Measurements from ENCODE around the gene TIPIN. TPM values are rescaled to one million over a fixed set of nuclear protein-coding genes. Genes with fewer than 3 reads are reported as not detected.

The TIPIN gene
- polyA plus RNA-seq, 1 experiment, result 10.4 TPM

DNA sequence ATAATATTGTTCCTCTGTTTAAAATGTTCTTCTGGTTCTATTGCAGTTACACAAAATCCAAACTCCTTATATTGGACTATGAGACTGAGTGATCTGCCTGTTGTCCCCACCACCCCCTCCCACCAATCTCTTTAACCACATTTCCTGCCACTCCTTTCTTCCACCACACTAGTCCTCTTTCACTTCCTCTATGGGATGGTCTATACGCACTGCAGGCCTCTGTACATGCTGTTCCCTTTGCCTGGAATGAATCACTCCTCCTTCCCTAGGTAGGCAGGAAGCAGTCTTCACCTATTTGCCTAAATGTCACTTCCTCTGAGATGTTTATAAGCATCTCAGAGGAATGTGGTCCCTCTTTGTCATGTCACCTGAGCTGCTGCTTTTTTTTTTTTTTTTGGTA, 34.2 kb upstream of the TIPIN start:
- CTCF ChIA-PET, result interaction anchor here (3.6 kb wide), 1 partner anchor 108 kb away, joined by 14 read pairs; no protein-coding TSS in a partner anchor

DNA sequence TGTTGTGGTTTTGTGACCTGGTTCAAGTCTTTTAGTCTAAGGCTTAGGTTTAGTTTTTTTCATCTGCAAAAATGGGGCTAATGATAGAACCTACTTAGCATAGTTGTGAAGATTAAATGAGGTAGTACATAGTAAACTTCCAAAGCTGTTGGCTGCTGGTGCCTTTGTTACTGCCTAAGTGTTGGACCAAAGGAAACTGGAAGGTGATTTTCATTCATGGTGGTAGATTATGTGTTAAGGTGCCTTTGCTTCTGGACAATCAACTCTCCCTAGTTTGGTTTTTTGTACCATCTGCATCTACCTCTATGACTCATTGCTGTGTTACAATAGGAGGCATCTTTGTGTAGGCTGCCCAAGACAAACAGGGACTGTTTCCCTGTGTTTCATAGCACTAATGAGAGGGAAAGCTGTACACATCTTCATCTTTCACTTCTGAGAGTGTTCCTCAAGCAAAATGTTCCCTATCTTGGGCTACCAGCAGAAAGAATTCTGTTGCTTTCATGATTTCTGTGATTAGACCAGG, 33.4 kb upstream of the TIPIN start:
- CTCF ChIA-PET, result interaction anchor here (3.6 kb wide), 1 partner anchor 109 kb away, joined by 14 read pairs; no protein-coding TSS in a partner anchor
- Histone ChIP-seq H3K27ac (ENCODE audit: low read depth, low read length) (no peak overlapping the region), H3K27me3 (ENCODE audit: control insufficient read depth, insufficient read depth, low read length) (no peaks in the 10 kb centered on the region), H3K4me3 (ENCODE audit: low read depth, low read length) (no peak overlapping the region), H3K9me3 (ENCODE audit: control insufficient read depth, insufficient read depth, low read length) (no peaks in the 10 kb centered on the region; the same call in 1 of the 2 replicates)
- POLR2A ChIA-PET, result interaction anchor here (0.6 kb wide), 1 partner anchor 1339 kb away, joined by 7 read pairs; no protein-coding TSS in a partner anchor
- no peak for DNase-seq (ENCODE audit: low read depth, low spot score)
- TF ChIP-seq, protein P1, sequence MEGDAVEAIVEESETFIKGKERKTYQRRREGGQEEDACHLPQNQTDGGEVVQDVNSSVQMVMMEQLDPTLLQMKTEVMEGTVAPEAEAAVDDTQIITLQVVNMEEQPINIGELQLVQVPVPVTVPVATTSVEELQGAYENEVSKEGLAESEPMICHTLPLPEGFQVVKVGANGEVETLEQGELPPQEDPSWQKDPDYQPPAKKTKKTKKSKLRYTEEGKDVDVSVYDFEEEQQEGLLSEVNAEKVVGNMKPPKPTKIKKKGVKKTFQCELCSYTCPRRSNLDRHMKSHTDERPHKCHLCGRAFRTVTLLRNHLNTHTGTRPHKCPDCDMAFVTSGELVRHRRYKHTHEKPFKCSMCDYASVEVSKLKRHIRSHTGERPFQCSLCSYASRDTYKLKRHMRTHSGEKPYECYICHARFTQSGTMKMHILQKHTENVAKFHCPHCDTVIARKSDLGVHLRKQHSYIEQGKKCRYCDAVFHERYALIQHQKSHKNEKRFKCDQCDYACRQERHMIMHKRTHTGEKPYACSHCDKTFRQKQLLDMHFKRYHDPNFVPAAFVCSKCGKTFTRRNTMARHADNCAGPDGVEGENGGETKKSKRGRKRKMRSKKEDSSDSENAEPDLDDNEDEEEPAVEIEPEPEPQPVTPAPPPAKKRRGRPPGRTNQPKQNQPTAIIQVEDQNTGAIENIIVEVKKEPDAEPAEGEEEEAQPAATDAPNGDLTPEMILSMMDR (IDR thresholded peaks at IDR 0.05; ENCODE audit: low read depth, low read length), result no peak

More for the DNA sequence above, 34.2 kb upstream of the TIPIN start:
- Histone ChIP-seq H3K4me3 (ENCODE audit: low read depth, low read length) (no peak overlapping the region), H3K9me3 (ENCODE audit: control insufficient read depth, insufficient read depth, low read length) (no peaks in the 10 kb centered on the region; the same call in 1 of the 2 replicates), H3K27ac (ENCODE audit: low read depth, low read length) (no peak overlapping the region), H3K27me3 (ENCODE audit: control insufficient read depth, insufficient read depth, low read length) (no peaks in the 10 kb centered on the region)
- no peak for DNase-seq (ENCODE audit: low read depth, low spot score)
- POLR2A ChIA-PET, result no interaction called here
- TF ChIP-seq, protein P1 (IDR thresholded peaks at IDR 0.05; ENCODE audit: low read depth, low read length), result no peak

DNA sequence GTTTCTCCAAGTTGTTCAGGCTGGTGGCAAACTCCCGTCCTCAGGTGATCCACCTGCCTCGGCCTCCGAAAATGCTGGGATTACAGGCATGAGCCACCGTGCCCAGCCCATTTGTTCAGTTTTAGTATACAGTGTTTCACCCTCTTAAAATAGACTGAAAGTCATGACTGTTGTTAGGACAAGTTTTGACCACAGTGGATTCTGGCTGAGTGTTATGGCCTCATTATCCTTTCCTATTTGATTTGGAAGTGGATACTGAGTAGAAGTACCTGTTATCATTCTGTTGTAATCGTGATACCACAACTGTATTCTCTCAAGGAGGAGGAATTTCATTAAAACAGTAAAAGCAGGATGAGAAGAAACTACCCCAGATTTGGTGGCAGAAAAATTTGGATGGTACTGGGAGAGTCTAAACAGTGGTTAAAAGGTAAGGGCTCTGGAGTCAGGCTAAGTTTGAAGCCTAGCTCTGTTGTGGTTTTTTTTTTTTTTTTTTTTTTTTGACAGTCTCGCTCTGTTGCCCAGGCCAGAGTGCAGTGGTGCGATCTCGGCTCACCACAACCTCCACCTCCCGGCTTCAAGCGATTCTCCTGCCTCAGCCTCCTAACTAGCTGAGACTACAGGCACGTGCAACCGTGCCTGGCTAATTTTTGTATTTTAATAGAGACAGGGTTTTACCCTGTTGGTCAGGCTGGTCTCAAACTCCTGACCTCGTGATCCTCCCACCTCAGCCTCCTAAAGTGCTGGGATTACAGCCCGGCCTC, 32.8 kb upstream of the TIPIN start:
- no peak overlapping the region for H3K27ac ChIP-seq (ENCODE audit: low read depth, low read length)
- no peak overlapping the region for H3K4me3 ChIP-seq (ENCODE audit: low read depth, low read length)
- no peaks in the 10 kb centered on the region for H3K27me3 ChIP-seq (ENCODE audit: control insufficient read depth, insufficient read depth, low read length)
- ChIA-PET POLR2A (interaction anchor here (0.6 to 0.7 kb wide), 2 partner anchors 441 to 1339 kb away, joined by 5 to 7 read pairs; no protein-coding TSS in a partner anchor), CTCF (interaction anchor here (0.7 to 3.6 kb wide), 2 partner anchors 109 to 1445 kb away, joined by 3 to 14 read pairs; no protein-coding TSS in a partner anchor)
- TF ChIP-seq, protein P1 (IDR thresholded peaks at IDR 0.05; ENCODE audit: low read depth, low read length), result no peak
- no peak for DNase-seq (ENCODE audit: low read depth, low spot score)
- H3K9me3 ChIP-seq (ENCODE audit: control insufficient read depth, insufficient read depth, low read length), result no peaks in the 10 kb centered on the region; the same call in 1 of the 2 replicates

DNA sequence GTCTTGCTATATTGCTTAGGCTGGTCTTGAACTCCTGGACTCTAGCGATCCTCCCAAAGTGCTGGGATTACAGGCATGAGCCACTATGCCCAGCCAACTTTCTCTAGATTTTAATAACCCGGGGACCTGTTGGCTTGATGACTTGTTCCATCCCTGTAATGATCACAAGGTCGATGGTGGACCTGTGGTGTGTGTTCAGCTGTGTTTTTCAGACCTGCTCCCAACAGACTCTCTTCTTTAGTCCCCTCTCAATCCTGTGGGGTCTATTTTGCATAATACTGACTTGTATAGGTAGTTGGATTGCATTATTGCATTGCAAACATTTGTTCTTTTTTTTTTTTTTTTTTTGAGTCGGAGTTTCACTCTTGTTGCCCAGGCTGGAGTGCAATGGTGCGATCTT, 32.1 kb upstream of the TIPIN start:
- TF ChIP-seq, protein P1 (IDR thresholded peaks at IDR 0.05; ENCODE audit: low read depth, low read length), result no peak
- Histone ChIP-seq H3K9me3 (ENCODE audit: control insufficient read depth, insufficient read depth, low read length) (no peaks in the 10 kb centered on the region; the same call in 1 of the 2 replicates), H3K27ac (ENCODE audit: low read depth, low read length) (no peak overlapping the region), H3K4me3 (ENCODE audit: low read depth, low read length) (peak overlapping the region; percentile 77), H3K27me3 (ENCODE audit: control insufficient read depth, insufficient read depth, low read length) (no peaks in the 10 kb centered on the region)
- DNase-seq (ENCODE audit: low read depth, low spot score), result no peak
- ChIA-PET CTCF (interaction anchor here (0.7 to 4.6 kb wide), 6 partner anchors 16 to 1445 kb away, joined by 3 to 44 read pairs (median 4); partner anchors contain the start of gene SNAPC5), POLR2A (interaction anchor here (0.7 kb wide), 1 partner anchor 442 kb away, joined by 5 read pairs; no protein-coding TSS in a partner anchor)
